Glutamatergic neuron (in vitro differentiated cells): ENCODE results near the gene BAIAP2. TPM values are rescaled to one million over a fixed set of nuclear protein-coding genes. Genes with fewer than 3 reads are reported as not detected.
"Not testable (repeated sequence)": the region's sequence is repeated elsewhere in the genome, so short reads cannot be mapped to it uniquely, and the experiment has no call there.

ENCODE experiments used
- DNase-seq: peaks from one replicate; pipeline ENCODE4 v3.0.0; 2022
- H3K27ac Mint-ChIP-seq: one replicate; pipeline ENCODE4 v1.8.0; 2020; ENCODE audit warnings: mild to moderate bottlenecking, mixed read lengths, inconsistent platforms; ENCODE audit not compliant: unreplicated experiment
- H3K27me3 Mint-ChIP-seq: one replicate; pipeline ENCODE4 v1.8.0; 2020; ENCODE audit warnings: mild to moderate bottlenecking, moderate library complexity, mixed read lengths, inconsistent platforms; ENCODE audit not compliant: unreplicated experiment
- H3K36me3 Mint-ChIP-seq: one replicate; pipeline ENCODE4 v1.8.0; 2020; ENCODE audit warnings: mild to moderate bottlenecking, mixed read lengths, inconsistent platforms; ENCODE audit not compliant: unreplicated experiment
- H3K4me1 Mint-ChIP-seq: one replicate; pipeline ENCODE4 v1.8.0; 2020; ENCODE audit warnings: mild to moderate bottlenecking, low read depth, mixed read lengths, inconsistent platforms; ENCODE audit not compliant: unreplicated experiment
- H3K4me3 Mint-ChIP-seq: one replicate; pipeline ENCODE4 v1.8.0; 2020; ENCODE audit warnings: mild to moderate bottlenecking, mixed read lengths, inconsistent platforms; ENCODE audit not compliant: unreplicated experiment
- H3K9me3 Mint-ChIP-seq: one replicate; pipeline ENCODE4 v1.8.0; 2020; ENCODE audit warnings: mild to moderate bottlenecking, moderate library complexity, mixed read lengths, inconsistent platforms; ENCODE audit not compliant: unreplicated experiment
- total RNA-seq: library from RNA; stranded (reverse); fragmentation: NEBNext Ultra II Directional; extraction: Animal tissue kit (Norgen Biotek cat#: 25700); gene quantifications from one replicate; pipeline ENCODE4 v1.2.1, GENCODE V29; 2021; ENCODE audit not compliant: unreplicated experiment
- TF ChIP-seq, protein P1 (sequence below): fragments of 200-600 bp; sonication (generic); IDR thresholded peaks from one replicate; pipeline ENCODE4 v1.5.0; 2021; ENCODE audit not compliant: partially characterized antibody, unreplicated experiment

The BAIAP2 gene
- total RNA-seq, 1 donor from 2014 or later: 252 TPM

DNA sequence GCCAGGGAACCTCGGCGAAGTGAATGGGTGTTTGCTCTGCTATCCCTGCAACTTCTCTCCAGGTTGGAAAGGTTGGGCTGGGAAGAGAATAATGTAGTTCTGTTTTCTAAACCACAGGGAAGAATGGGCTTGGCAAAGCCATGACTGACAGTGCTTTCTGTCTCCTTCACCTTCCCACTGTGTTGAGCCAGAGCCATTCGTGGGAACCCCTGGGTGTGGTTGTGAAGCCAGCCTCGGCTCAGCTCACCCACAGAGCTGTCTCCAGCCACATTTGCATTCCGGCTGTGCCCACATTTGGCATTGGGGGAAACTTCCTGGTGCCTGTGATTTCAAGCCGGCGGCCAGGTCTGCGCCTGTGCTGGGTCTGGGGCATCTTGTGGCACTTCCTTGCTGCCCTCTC is 39.9 kb downstream of the BAIAP2 start:
- H3K9me3 Mint-ChIP-seq: peaks cover 38% of the 10 kb centered on the region
- peaks cover 5% of the 10 kb centered on the region for H3K36me3 Mint-ChIP-seq
- DNase-seq: no peak
- H3K4me3 Mint-ChIP-seq: peak overlapping the region; percentile 70
- peaks cover 65% of the 10 kb centered on the region for H3K27me3 Mint-ChIP-seq
- TF ChIP-seq, protein P1, sequence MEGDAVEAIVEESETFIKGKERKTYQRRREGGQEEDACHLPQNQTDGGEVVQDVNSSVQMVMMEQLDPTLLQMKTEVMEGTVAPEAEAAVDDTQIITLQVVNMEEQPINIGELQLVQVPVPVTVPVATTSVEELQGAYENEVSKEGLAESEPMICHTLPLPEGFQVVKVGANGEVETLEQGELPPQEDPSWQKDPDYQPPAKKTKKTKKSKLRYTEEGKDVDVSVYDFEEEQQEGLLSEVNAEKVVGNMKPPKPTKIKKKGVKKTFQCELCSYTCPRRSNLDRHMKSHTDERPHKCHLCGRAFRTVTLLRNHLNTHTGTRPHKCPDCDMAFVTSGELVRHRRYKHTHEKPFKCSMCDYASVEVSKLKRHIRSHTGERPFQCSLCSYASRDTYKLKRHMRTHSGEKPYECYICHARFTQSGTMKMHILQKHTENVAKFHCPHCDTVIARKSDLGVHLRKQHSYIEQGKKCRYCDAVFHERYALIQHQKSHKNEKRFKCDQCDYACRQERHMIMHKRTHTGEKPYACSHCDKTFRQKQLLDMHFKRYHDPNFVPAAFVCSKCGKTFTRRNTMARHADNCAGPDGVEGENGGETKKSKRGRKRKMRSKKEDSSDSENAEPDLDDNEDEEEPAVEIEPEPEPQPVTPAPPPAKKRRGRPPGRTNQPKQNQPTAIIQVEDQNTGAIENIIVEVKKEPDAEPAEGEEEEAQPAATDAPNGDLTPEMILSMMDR: no peak
- peaks cover 75% of the 10 kb centered on the region for H3K4me1 Mint-ChIP-seq
- H3K27ac Mint-ChIP-seq: peak overlapping the region; percentile 94

DNA sequence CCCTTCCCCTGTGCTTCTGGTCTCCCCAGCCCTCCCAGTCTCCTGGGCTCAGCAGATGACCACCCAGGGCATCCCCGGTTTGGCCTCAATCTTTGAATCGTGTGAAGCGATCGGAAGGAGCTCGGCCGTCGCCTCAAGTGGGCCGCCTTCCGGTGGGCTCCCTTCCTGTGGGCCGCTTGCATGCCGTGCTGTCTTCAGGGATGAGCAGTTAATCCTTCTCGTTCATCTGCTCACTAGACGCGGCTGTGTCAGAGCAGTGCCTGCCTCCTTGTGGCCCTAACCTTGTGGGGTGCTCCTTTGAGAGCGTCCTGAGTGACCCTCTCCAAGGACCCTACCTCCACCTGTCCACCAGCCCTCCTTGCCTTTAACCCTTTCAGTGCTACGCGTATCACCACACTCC is 40.4 kb downstream of the BAIAP2 start:
- H3K36me3 Mint-ChIP-seq: peaks cover 5% of the 10 kb centered on the region
- peaks cover 38% of the 10 kb centered on the region for H3K9me3 Mint-ChIP-seq
- DNase-seq: no peak
- H3K4me1 Mint-ChIP-seq: peaks cover 71% of the 10 kb centered on the region
- TF ChIP-seq, protein P1: no peak
- peak overlapping the region; percentile 94 for H3K27ac Mint-ChIP-seq
- peak overlapping the region; percentile 70 for H3K4me3 Mint-ChIP-seq
- H3K27me3 Mint-ChIP-seq: peaks cover 61% of the 10 kb centered on the region

DNA sequence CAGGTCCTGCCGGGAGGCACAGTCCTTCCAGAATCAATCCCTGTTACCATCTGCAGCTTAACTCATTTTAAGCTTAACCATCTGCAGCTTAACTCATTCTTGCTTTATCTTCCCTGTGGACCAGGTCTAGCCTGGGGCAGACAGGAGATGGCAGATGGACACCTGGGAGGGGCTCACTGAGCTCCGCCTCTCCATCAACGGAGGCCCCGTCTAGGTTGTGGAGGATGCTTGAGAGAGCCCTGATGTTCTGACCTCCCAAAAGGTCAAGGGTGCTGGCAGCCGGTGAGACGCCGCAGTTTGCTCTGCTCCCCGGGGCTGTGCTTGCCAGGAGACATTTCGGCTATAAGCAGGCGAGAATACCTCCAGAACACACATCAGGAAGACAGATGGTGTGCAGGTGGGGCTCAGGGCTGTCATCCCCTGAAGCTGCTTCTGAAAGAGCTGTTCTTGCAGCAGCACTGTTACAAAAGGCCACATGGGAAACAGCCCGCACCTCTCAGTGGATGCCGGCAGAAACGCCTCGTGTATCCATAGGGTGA is 41.3 kb downstream of the BAIAP2 start:
- Mint-ChIP-seq H3K9me3 (peaks cover 39% of the 10 kb centered on the region), H3K27ac (peak overlapping the region; percentile 94), H3K4me1 (peaks cover 68% of the 10 kb centered on the region), H3K36me3 (peaks cover 5% of the 10 kb centered on the region), H3K27me3 (peaks cover 61% of the 10 kb centered on the region), H3K4me3 (peak overlapping the region; percentile 70)
- DNase-seq: peak; percentile 88
- TF ChIP-seq, protein P1: no peak

DNA sequence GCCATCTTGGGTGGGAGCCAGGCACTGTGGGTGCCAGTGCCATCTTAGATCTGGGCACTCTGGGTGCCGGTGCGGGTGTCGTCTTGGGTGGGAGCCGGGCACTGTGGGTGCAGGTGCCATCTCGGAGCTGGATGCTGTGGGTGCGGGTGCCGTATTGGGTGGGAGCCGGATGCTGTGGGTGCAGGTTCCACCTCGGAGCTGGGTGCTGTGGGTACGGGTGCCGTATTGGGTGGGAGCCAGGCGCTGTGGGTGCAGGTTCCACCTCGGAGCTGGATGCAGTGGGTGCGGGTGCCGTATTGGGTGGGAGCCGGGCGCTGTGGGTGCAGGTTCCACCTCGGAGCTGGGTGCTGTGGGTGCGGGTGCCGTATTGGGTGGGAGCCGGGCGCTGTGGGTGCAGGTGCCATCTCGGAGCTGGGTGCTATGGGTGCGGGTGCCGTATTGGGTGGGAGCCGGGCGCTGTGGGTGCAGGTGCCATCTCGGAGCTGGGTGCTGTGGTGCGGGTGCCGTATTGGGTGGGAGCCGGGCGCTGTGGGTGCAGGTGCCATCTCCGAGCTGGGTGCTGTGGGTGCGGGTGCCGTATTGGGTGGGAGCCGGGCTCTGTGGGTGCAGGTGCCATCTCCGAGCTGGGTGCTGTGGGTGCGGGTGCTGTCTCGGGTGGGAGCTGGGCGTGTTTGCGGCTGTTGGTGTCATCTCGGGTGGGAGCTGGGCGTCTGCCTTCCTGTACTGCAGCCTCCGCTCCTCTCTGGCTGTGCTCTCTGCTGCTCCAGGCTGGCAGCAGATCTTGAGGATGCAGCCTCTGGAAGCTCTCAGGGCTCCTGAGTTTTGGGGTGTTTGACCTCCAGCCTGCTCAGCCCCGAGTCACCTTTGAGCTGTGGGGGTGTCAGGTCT is 43.3 kb downstream of the BAIAP2 start:
- peak overlapping the region; percentile 94 for H3K27ac Mint-ChIP-seq

DNA sequence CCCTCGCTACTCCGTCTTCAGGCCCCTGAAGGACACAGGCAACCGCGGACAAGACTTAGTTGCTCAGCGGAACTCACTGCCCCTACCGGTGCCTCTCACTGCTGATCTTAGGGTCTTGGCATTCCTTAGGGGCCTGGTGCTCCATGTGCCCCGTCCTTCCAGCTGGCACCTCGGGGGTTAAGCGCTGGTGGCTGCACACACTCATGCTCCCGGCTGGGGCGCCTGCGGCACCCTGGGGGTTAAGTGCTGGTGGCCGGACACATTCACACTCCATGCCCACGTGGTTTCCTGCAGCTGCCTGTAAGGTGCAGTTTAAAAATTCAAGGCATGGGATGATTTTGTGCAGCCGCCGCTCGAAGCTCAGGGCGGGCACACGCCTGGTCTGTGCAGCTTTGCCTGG is 45.1 kb downstream of the BAIAP2 start:
- peaks cover 60% of the 10 kb centered on the region for H3K4me1 Mint-ChIP-seq
- peaks cover 5% of the 10 kb centered on the region for H3K36me3 Mint-ChIP-seq
- H3K27me3 Mint-ChIP-seq: peaks cover 44% of the 10 kb centered on the region
- H3K27ac Mint-ChIP-seq: peak overlapping the region; percentile 28
- H3K4me3 Mint-ChIP-seq: no peak overlapping the region
- peaks cover 29% of the 10 kb centered on the region for H3K9me3 Mint-ChIP-seq
- TF ChIP-seq, protein P1: no peak
- DNase-seq: no peak

More for the DNA sequence above, 43.3 kb downstream of the BAIAP2 start:
- DNase-seq, H3K4me3 Mint-ChIP-seq, H3K36me3 Mint-ChIP-seq: not testable (repeated sequence)
- Mint-ChIP-seq H3K4me1 (peaks cover 60% of the 10 kb centered on the region), H3K9me3 (peaks cover 44% of the 10 kb centered on the region), H3K27me3 (peaks cover 51% of the 10 kb centered on the region)
